Gastrocnemius medialis (tissue), 4 donors: ENCODE measurements around the gene RIMBP2. TPM values are rescaled to one million over a fixed set of nuclear protein-coding genes. Genes with fewer than 3 reads are reported as not detected.

Source experiments
- ATAC-seq, 2 donors: fragments of 150-250 bp; one replicate each; pipeline ENCODE4 v1.9.1; 2016
- DNase-seq, 2 donors: peaks; one replicate each; pipeline ENCODE4 v3.0.0-alpha.2; 2019
- H3K27ac ChIP-seq, 4 donors: fragments of 200-600 bp; sonication (generic); 1 replicate in 1 of 4; 2 replicates in 3 of 4; pipeline ENCODE4 v1.5.1; 2016 to 2018; ENCODE audit warnings: mild to moderate bottlenecking in 2 of 4, moderate library complexity in 1 of 4
- H3K27me3 ChIP-seq, 3 donors: fragments of 200-600 bp; sonication (generic) in 2 of 3; 1 replicate in 1 of 3; 2 replicates in 2 of 3; pipeline versions ENCODE4 v1.5.1 to v1.6.0; 2016 to 2019; ENCODE audit warnings: mild to moderate bottlenecking in 1 of 3, moderate library complexity in 1 of 3
- H3K36me3 ChIP-seq, 2 donors: fragments of 200-600 bp; sonication (generic) in 1 of 2; one replicate each; pipeline ENCODE4 v1.5.1; 2017 to 2018
- H3K4me1 ChIP-seq, 2 donors: fragments of 200-600 bp; sonication (generic) in 1 of 2; one replicate each; pipeline ENCODE4 v1.5.1; 2016 to 2017; ENCODE audit warnings: mild to moderate bottlenecking in 2 of 2
- H3K4me3 ChIP-seq, 4 donors: fragments of 200-600 bp; sonication (generic) in 3 of 4; 1 replicate in 1 of 4; 2 replicates in 3 of 4; pipeline ENCODE4 v1.5.1; 2016 to 2019; ENCODE audit warnings: mild to moderate bottlenecking in 2 of 4
- H3K9me3 ChIP-seq, 3 donors: fragments of 200-600 bp; sonication (generic) in 2 of 3; 1 replicate in 1 of 3; 2 replicates in 2 of 3; pipeline ENCODE4 v1.5.1; 2016 to 2019
- POLR2A ChIP-seq, 2 donors: fragments of 450-650 bp; IDR thresholded peaks; one replicate each; pipeline ENCODE4 v1.6.1; 2017; ENCODE audit warnings: antibody characterized with exemption in 2 of 2, mild to moderate bottlenecking in 2 of 2, moderate library complexity in 2 of 2
- in situ Hi-C, 4 donors: fragments of 200-750 bp; cut with MboI; loops; one replicate each; pipeline versions ENCODE4 v1.15.0 to v1.8.0; 2017; ENCODE audit warnings: low sequenced_read_pairs in 4 of 4
- intact Hi-C: fragments of 100-400 bp; cut with DNase I; formaldehyde crosslinking; loops from one replicate; pipeline ENCODE4 v1.15.1; 2023; ENCODE audit warnings: low total_unique reads
- total RNA-seq, 4 donors: library from RNA; depleted of rRNA; stranded (reverse); fragments of >200 nt; gene quantifications; one replicate each; pipeline versions ENCODE4 v1.1.0 to v1.2.3, GENCODE V29; 2016
- TF ChIP-seq, protein P1 (sequence below), 5 experiments: fragments of 450-650 bp in 3 of 5; fragments of 200-600 bp in 2 of 5; sonication (generic) in 2 of 5; IDR thresholded peaks in 4 of 5; conservative IDR thresholded peaks in 1 of 5; 1 replicate in 4 of 5; 2 replicates in 1 of 5; pipeline ENCODE4 v1.5.1; 2016 to 2019; ENCODE audit warnings: antibody characterized with exemption in 5 of 5, mild to moderate bottlenecking in 3 of 5, moderate library complexity in 3 of 5

Gene RIMBP2
- total RNA-seq, 4 donors from 2014 or later, result 0.76 to 2.2 (median 1.2) TPM; not detected in 1

- H3K27me3 ChIP-seq, result no peaks in the 10 kb centered on the region
- H3K36me3 ChIP-seq, result no peaks in the 10 kb centered on the region
- intact Hi-C loops (no loop called here), in situ Hi-C loops (no loop called here)
- no peaks in the 10 kb centered on the region for H3K4me1 ChIP-seq
- TF ChIP-seq, protein P1, sequence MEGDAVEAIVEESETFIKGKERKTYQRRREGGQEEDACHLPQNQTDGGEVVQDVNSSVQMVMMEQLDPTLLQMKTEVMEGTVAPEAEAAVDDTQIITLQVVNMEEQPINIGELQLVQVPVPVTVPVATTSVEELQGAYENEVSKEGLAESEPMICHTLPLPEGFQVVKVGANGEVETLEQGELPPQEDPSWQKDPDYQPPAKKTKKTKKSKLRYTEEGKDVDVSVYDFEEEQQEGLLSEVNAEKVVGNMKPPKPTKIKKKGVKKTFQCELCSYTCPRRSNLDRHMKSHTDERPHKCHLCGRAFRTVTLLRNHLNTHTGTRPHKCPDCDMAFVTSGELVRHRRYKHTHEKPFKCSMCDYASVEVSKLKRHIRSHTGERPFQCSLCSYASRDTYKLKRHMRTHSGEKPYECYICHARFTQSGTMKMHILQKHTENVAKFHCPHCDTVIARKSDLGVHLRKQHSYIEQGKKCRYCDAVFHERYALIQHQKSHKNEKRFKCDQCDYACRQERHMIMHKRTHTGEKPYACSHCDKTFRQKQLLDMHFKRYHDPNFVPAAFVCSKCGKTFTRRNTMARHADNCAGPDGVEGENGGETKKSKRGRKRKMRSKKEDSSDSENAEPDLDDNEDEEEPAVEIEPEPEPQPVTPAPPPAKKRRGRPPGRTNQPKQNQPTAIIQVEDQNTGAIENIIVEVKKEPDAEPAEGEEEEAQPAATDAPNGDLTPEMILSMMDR (IDR thresholded peaks at IDR 0.05 in 4 of 5, conservative IDR thresholded peaks at IDR 0.05 in 1 of 5), result no peak
- no peak for TF ChIP-seq POLR2A (IDR thresholded peaks at IDR 0.05)
- H3K9me3 ChIP-seq, result no peaks in the 10 kb centered on the region
- no peak overlapping the region for H3K27ac ChIP-seq
- no peak overlapping the region for H3K4me3 ChIP-seq
- DNase-seq, result no peak
- no peak for ATAC-seq
These were observed 319.4 kb downstream of the RIMBP2 start for GRCh38 chr12:130396667-130397066.

DNA sequence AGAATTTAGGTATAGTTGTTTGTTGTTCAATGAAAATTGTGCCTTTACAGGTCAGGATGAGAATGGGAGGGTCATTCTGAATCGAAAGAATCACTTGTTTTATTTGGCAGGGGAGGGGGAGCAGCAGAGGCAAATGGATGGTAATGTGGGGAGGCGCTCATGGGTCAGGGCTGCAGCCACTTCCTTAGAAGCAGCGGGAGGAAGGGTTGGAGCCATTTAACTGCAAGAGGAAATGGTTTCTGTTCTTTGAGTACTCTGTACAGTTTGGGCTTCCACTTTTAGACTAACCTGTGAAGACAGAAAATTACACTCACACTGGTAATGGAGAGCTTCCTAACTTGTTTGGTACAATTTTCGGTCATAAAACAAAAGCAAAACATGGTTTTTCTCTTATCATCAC lies 321.2 kb downstream of the RIMBP2 start:
- in situ Hi-C loops (no loop called here), intact Hi-C loops (no loop called here)
- DNase-seq (no peak), ATAC-seq (no peak)
- Histone ChIP-seq H3K4me3 (no peak overlapping the region), H3K36me3 (no peaks in the 10 kb centered on the region), H3K9me3 (no peaks in the 10 kb centered on the region), H3K27me3 (no peaks in the 10 kb centered on the region), H3K4me1 (no peaks in the 10 kb centered on the region), H3K27ac (no peak overlapping the region)
- TF ChIP-seq POLR2A (IDR thresholded peaks at IDR 0.05), result no peak
- TF ChIP-seq, protein P1 (IDR thresholded peaks at IDR 0.05 in 4 of 5, conservative IDR thresholded peaks at IDR 0.05 in 1 of 5), result no peak

DNA sequence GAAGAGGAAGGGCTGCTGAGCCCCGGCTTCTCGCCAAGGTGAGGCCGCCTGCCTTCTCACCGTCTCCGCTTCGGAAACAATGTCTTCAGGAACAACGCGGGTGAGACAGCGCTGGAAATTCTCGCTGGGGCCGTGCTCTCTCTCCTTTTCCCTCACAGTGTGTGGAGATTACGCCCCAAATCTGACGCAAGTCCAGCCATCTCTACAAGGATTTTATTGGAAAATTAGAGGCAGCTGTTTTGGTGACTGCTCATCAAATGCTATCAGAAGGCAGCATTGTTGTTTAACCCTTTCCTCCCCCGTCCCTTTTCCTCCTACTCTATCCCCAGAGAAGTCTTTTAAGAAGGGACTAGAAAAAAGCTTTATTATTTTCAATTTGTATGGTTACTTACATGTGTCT lies 324.9 kb downstream of the RIMBP2 start:
- intact Hi-C loops (no loop called here), in situ Hi-C loops (no loop called here)
- H3K27ac ChIP-seq, result no peak overlapping the region
- H3K9me3 ChIP-seq, result no peaks in the 10 kb centered on the region
- H3K4me1 ChIP-seq, result no peaks in the 10 kb centered on the region
- DNase-seq (no peak), ATAC-seq (no peak)
- no peak overlapping the region for H3K4me3 ChIP-seq
- no peaks in the 10 kb centered on the region for H3K36me3 ChIP-seq
- no peak for TF ChIP-seq POLR2A (IDR thresholded peaks at IDR 0.05)
- TF ChIP-seq, protein P1 (IDR thresholded peaks at IDR 0.05 in 4 of 5, conservative IDR thresholded peaks at IDR 0.05 in 1 of 5), result no peak
- peaks cover 0 to 3% (median 0%) of the 10 kb centered on the region in 3 donors for H3K27me3 ChIP-seq

DNA sequence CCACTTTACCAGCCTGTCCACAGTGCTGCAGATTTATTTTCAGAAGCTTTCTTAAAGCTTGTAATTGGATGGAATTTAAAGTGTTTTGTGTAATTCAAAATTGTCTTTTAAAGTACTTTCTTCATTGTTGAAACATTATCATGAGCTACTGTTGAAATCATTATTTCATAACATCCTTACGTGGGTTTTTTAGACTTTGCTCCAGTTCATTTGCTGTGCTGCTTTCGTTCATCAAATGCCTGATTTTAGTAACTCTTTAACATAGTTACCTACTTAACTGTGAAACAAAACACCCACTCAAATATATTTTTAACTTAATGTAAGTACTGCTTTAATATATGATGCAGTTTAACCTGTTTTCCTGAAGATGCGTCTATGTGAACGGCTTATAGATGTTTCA lies 330.9 kb downstream of the RIMBP2 start:
- Histone ChIP-seq H3K4me3 (no peak overlapping the region), H3K36me3 (no peaks in the 10 kb centered on the region), H3K9me3 (no peaks in the 10 kb centered on the region), H3K27me3 (peaks cover 0 to 3% (median 0%) of the 10 kb centered on the region in 3 donors), H3K27ac (no peak overlapping the region), H3K4me1 (no peaks in the 10 kb centered on the region)
- intact Hi-C loops (no loop called here), in situ Hi-C loops (no loop called here)
- ATAC-seq, result no peak
- no peak for DNase-seq
- no peak for TF ChIP-seq POLR2A (IDR thresholded peaks at IDR 0.05)
- TF ChIP-seq, protein P1 (IDR thresholded peaks at IDR 0.05 in 4 of 5, conservative IDR thresholded peaks at IDR 0.05 in 1 of 5), result no peak

- in situ Hi-C loops (no loop called here), intact Hi-C loops (no loop called here)
- Histone ChIP-seq H3K27me3 (no peaks in the 10 kb centered on the region), H3K36me3 (no peaks in the 10 kb centered on the region), H3K4me1 (no peaks in the 10 kb centered on the region), H3K9me3 (no peaks in the 10 kb centered on the region), H3K4me3 (no peak overlapping the region), H3K27ac (no peak overlapping the region)
- ATAC-seq (no peak), DNase-seq (no peak)
- no peak for TF ChIP-seq POLR2A (IDR thresholded peaks at IDR 0.05)
- TF ChIP-seq, protein P1 (IDR thresholded peaks at IDR 0.05 in 4 of 5, conservative IDR thresholded peaks at IDR 0.05 in 1 of 5), result no peak
These were observed 331.9 kb downstream of the RIMBP2 start for GRCh38 chr12:130384234-130384633.
